A673 (cell line): ENCODE measurements around the gene FNBP1L.

Source experiments
- EZH2 ChIP-seq: fragments of 200-600 bp; sonication (generic); IDR thresholded peaks from 2 replicates; pipeline ENCODE4 v1.6.1; 2017; ENCODE audit warnings: borderline replicate concordance, low read depth, mild to moderate bottlenecking, mixed read lengths, antibody characterized with exemption, low read length; ENCODE audit not compliant: poor library complexity, severe bottlenecking
- TF ChIP-seq, protein P1 (sequence below): fragments of 300-800, 200-600 bp; sonication (generic); conservative IDR thresholded peaks from 2 replicates; pipeline ENCODE4 v1.5.1; 2017; ENCODE audit warnings: low read depth, mild to moderate bottlenecking, antibody characterized with exemption, low read length, moderate library complexity, mixed read lengths

DNA sequence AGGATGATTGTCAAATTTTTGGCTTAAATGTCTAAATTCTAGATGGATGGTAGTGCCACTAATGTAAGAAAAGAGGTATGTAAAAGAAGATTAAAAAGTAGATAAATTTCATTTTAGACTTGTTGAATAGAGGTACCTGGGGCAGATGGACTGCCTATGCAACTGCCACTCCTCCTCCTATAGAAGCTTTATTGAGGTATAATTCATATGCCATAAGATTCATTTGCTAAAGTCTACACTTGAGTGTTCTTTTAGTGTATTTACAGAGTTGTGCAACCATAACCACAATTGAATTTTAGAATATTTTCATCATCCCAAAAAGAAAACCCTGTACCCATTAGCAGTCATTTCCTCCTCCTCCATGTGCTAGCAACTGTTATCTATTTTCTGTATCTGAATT, 70.6 kb downstream of the FNBP1L start:
- TF ChIP-seq, protein P1, sequence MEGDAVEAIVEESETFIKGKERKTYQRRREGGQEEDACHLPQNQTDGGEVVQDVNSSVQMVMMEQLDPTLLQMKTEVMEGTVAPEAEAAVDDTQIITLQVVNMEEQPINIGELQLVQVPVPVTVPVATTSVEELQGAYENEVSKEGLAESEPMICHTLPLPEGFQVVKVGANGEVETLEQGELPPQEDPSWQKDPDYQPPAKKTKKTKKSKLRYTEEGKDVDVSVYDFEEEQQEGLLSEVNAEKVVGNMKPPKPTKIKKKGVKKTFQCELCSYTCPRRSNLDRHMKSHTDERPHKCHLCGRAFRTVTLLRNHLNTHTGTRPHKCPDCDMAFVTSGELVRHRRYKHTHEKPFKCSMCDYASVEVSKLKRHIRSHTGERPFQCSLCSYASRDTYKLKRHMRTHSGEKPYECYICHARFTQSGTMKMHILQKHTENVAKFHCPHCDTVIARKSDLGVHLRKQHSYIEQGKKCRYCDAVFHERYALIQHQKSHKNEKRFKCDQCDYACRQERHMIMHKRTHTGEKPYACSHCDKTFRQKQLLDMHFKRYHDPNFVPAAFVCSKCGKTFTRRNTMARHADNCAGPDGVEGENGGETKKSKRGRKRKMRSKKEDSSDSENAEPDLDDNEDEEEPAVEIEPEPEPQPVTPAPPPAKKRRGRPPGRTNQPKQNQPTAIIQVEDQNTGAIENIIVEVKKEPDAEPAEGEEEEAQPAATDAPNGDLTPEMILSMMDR: no peak
- TF ChIP-seq EZH2: no peak
